HG03442 (cell line): Measurements from ENCODE around the gene USP37.
"Not testable (repeated sequence)": the region's sequence is repeated elsewhere in the genome, so short reads cannot be mapped to it uniquely, and the experiment has no call there.

Experiments used
- ATAC-seq: cut with Tn5 transposase; IDR thresholded peaks from one replicate; pipeline ENCODE4 v1.9.1; 2021; ENCODE audit warnings: mild to moderate bottlenecking, moderate library complexity; ENCODE audit not compliant: unreplicated experiment

USP37 gene

DNA sequence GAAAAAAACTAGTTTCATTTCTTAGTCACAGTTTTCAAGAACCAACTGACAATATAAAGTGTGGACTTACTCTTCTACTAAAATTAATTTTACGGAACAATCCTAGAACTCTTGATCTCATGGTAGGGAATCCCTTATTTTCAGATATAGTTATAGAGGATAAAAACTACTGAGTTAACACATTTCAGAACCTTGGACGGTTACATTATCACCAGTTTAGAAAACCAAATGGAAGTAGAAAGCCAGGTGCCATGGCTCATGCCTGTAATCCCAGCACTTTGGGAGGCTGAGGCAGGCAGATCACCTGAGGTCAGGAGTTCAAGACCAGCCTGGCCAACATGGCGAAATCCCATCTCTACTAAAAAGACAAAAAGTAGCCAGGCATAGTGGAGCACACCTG lies 13.9 kb downstream of the USP37 start:
- ATAC-seq: not testable (repeated sequence)

DNA sequence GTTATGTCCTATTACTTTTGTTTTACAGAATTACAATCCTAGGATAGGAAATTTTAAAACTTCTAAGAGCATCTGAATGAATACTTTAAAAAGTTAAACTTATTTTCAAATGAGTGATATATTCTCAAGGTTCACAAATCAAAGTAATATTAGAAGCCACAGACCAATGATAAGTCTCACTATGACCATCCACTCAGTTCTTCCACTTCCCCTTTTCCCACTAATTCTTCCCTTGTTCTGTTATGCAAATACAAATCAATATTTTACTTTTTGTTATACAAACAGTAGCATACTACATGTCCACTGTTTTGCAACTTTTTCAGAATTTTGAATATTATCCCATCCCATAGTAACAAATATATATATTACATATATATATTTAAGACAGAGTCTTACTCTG lies 20.2 kb downstream of the USP37 start:
- no peak for ATAC-seq

DNA sequence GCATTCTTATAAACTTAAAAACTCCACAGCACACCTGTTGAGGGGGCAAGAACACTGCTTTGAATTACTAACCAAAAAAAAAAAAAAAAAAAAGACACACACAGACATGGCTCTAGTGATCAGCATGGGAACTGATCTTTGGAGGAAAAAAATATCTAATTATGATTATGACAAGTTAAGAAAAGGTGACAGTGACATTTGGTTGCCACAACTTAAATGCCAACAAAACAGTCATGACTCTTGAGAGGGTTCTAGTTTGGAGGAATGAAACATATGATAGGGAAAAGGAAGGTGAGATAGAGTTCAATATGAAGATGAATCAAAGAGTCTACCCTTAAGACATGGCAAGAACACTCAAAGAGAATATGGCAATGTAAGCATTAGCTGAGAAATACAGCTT lies 20.6 kb downstream of the USP37 start:
- ATAC-seq: no peak

DNA sequence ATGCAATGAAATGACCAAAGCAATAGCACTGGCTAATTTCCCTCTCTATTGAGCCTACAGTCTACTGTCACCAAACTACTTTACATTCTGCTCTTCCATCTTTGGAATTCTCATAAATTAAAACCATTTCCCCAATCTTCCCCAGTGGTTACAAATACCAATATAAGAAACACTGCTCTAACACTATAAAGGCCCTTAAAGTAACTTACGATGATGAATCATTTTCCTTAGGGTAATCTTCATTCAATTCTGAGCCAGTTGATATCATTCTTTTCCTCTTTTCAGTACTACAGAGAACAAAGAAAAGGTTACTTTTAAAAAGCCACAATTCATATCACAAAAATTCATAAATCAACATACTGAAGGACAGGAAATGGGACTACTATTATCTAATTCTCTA lies 22.1 kb downstream of the USP37 start:
- ATAC-seq: no peak

DNA sequence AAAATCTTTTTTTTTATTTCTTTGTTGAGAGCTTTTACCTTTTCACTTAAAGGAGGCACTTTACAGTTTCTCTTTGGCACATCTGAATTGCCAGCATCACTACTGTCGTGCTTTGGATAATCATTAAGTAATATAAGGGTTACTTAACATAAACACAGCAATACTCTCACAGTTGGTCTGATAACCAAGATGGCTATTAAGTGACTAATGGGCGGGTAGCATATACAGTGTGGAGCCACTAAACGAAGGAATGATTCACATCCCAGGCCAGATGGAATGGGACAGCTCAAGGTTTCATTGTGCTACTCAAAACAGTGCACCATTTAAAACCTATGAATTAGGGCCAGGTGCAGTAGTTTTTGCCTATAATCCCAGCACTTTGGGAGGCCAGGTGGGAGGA lies 28.1 kb downstream of the USP37 start:
- no peak for ATAC-seq

DNA sequence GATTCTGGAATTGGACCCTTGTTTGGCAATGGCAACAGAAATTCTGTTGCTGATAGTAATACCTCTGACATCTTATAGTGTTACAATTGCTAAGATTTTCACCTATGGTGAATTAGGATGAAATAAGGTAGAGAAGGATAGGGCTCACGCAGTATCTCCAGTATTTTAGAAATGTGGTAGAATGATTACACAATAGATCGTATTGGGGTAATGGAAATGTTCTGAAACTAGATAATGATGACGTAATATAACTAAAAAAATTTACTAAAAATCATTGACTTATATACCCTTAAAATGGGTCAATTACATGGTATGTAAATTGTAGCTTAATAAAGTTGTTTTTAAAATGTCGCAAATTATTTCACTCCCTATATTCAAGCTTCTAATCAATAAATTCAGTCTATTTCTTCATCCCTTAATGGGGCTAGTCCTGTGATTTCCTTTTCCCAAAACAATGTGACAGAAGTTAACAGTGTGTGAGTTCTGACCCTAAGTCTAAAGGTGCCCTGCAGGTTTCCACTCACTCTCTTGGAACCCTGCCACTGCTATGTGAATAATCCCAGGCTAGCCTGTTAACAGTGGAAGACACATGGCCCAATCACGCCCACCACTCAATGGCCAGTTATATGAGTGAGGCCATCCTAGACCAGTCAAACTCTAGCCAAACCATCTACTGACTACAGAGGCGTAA lies 31.2 kb downstream of the USP37 start:
- no peak for ATAC-seq

DNA sequence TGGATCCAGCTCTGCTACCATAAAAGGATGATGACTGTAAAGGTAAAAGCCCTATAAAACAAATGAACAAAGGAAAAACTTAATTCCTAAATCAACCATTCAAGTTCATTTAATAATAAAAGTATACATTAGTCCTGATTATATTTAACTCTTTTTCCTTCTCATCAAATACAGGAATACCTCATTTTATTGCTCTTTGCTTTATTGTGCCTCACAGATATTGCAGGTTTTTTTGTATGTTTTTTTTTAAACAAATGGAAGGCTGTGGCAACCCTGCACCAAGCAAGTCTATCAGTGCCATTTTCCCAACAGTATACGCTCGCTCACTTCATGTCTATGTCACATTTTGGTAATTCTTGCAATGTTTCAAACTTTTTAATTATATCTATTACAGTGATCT lies 38.2 kb downstream of the USP37 start:
- ATAC-seq: no peak

DNA sequence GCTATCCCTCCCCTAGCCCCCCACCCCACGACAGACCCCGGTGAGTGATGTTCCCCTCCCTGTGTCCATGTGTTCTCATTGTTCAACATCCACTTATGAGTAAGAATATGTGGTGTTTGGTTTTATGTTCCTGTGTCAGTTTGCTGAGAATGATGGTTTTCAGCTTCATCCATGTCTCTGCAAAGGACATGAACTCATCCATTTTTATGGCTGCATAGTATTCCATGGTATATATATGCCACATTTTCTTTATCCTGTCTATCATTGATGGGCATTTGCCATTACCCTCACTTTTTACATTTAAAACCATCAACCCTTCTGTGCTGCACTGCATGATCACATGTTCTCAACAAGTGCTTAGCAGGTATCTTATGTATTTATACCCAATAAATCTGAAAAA lies 39.7 kb downstream of the USP37 start:
- not testable (repeated sequence) for ATAC-seq

DNA sequence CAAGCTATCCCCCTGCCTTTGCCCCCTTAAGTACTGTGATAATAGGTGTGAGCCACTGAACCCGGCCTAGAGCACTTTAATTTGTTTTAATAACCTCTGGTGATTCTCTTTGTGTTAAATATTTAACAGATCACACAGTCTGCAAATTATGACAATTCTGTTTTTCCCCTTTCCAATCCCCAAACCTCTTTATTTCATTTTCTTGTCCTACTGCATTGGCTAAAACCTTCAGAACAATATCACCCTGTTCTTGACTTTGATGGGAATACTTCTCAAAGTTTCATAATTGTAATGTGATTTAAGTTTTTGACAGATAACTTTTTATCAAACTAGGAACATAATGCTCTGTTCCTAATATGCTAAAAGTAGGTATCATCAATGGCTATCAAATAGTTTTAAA lies 44.5 kb downstream of the USP37 start:
- ATAC-seq: no peak

DNA sequence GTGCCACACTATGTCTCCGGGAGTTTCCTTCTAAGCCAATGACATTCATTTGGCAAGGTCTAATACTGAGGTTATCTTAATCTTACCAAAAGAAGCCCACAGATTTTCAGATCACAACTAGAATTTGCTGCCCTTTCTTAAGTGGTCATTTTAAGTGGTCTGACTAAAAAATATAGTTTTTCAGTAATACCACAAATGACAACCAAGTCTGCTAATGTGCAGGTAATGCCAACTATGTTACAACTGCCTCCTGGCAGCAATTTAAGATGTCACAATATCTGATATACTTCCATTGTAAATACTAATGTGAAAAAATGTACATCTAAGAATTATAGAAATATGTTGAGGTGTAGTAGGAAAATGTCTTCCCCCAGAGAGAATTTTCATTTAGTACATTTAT lies 49.3 kb downstream of the USP37 start:
- no peak for ATAC-seq

DNA sequence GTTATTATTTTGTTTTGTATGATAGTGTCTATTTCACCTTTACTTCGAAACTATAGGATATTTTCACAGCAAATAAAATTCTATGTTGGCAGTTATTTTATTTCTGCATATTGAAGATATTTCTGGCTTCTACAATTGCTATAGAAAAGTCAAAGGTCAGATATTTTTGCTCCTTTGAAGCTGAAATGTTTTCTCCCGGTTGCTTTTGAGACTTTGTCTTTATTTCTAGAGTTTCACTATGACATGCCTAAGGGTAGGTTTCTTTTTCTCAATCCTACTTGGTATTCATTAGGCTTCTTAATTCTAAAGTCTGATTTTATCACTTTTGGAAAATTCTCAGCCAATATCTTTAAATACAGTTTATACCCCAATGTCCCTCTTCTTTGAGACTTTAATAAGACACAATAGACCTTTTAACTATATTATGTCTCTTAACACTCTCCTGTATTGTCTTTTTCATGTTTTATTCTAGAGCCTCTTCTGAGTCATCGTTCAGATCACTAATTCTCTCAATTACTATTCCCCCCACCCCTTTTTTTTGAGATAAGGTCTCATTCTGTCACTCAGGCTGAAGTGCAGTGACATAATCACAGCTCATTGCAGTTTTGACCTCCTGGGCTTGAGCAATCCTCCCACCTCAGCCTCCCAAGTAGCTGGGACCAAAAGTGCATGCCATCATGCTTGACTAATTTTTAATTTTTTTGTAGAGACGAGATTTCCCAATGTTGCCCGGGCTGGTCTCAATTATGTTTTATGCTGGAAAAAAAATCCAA lies 50.5 kb downstream of the USP37 start:
- ATAC-seq: peak; percentile 55

DNA sequence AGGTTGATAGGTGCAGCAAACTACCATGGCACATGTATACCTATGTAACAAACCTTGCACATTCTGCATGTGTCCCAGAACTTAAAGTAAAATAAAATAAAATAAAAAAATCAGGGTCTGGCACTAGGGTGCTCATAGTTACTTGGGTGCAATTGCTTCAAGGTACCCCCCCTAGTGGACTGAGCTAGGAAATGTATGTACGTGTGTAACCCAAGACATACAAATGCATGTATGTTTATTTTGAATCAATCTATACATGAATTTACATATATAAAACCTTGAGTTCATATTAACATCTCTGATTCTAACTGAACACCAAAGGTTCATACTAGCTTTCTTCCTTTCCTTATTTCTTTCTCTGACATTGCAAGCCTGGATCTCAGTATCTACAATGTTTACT lies 51.5 kb downstream of the USP37 start:
- ATAC-seq: no peak

DNA sequence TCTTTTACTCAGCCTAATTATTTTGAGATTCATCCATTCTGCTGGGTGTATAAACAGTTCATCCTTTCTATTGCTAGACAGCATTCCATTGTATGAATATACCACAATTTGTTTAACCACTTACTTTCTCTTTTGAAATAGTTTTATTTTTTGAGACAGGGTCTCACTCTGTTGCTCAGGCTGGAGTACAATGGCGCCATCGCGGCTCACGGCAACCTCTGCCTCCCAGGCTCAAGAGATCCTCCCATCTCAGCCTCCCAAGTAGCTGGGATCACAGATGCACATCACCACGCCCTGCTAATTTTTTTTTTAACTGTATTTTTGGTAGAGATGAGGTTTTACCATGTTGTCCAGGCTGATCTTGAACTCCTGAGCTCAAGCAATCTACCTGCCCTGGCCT lies 54.5 kb downstream of the USP37 start:
- ATAC-seq: no peak

DNA sequence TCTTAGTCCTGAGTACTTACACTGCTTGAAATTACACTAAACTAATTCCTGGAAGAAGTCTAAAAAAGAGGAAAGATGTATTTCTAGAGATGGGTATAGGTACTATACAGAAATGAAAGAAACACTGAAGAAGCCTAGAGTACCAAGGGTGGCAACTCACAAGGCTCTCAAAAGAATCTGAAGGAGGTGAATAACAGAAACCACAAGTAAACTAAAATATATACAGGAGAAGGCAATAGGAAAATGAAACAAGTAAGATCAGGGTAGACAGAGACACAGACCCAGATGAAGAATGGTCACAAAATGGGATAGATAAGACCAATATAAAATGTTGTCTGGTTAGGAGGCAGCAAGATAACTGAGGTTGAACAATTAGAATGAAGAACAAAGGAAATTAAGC lies 59.9 kb downstream of the USP37 start:
- ATAC-seq: no peak

DNA sequence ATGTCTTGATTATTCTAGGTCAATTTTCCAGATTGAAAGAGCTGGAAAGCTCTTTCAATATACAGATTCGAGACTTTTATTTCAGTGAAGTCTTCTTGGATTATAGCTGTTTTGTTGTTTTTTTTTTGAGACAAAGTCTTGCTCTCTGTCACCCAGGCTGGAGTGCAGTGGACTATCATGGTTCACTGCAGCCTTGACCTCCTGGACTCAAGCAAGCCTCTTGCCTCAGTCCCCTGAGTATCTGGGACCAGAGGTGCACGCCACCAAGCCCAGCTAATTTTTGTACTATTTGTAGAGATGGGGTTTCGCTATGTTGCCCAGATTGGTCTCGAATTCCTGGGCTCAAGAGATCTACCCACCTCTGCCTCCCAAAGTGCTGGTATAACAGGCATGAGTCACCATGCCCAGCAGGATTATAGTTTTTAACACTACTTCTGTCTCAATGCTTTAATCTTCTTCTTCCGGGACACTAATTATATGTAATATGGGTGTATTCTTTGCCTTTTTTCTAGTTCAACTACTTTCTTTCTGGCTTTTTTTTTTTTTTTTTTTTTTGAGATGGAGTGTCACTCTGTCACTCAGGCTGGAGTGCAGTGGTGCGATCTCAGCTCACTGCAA lies 62.3 kb downstream of the USP37 start:
- no peak for ATAC-seq

DNA sequence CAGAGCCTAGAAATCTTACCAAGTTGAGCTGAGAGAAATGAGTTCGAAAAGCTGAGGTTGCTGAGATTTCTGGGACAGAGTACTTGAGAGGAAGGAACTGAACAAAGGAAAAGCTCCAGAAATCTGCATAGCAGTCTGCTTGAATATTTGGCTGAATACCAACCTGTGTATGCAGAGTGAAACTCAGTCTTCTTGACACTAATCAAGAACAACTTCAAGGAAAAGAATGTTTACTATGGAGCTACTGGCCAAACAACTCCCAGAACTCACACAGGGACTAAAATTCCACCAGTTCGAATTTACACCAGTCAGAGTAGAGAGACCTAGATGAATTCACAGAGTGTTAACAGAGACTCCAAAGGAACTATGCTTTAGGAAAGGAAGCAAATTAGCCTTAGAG lies 66.5 kb downstream of the USP37 start:
- no peak for ATAC-seq

DNA sequence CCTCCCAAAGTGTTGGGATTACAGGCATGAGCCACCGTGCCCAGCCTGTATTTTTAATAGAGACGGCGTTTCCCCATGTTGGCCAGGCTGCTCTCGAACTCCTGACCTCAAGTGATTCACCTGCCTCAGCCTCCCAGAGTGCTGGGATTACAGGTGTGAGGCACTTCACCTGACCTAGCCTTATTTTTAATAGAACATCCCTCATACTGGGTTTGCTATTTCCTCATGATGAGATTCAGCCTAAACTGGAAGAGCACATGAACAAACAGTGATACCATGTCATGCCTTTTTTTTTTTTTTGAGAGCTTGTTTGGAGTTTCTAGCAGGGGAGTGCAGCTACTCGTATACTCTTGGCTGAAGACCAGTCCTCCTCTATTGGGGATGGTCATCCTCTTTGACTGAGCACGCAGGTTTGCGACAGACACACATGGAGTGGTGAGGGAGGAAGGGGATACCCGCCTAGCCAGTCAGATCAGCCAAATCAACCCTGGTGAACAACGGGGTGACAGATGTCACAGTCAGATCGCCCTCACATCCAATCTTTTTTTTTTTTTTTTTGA lies 67.6 kb downstream of the USP37 start:
- ATAC-seq: no peak

DNA sequence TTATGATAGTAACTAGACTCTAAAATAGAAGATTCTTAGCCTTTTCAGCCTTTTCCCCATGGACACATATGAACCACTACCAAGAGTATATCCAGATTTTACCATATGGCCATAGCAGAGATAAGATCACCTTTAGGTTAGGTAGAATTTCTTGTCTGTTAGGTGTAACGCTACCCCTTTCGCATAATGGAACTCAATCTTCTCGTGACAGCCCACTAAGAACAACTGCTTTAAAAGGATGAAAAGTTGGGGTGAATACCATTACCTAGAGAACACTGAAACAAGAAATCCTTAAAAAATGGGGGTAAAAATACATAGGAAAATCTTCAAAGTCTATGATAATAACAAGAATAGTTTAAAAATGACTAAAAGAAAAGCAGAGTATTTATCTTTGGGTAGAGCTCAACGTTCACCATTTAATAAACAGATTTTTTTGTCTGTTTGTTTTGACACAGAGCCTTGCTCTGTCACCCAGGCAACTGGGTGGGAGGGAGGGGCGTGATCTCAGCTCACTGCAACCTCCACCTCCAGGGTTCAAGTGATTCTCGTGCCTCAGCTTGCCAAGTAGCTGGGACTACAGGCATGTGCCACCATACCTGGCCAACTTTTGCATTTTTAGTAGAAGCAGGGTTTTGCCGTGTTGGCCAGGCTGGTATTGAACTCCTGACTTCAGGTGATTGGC lies 82.0 kb downstream of the USP37 start:
- no peak for ATAC-seq

DNA sequence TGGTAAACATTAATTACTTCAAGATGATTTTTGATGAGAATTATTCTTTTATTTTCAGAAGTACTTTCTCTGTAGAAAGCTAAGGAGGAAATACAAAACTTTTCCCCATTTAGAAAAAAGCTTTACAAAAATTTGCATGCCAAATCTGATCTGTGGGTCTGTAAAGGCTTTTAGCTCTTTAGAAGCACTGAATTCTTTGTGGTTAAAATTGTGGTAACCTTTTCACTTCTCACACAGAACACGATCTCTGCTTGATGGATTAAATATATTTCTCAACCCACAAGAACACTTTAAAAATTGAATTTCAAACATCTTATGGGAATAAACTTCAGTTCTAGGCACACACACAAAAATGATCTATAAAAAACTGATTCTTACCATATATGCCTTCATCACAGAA lies 85.5 kb downstream of the USP37 start:
- no peak for ATAC-seq

DNA sequence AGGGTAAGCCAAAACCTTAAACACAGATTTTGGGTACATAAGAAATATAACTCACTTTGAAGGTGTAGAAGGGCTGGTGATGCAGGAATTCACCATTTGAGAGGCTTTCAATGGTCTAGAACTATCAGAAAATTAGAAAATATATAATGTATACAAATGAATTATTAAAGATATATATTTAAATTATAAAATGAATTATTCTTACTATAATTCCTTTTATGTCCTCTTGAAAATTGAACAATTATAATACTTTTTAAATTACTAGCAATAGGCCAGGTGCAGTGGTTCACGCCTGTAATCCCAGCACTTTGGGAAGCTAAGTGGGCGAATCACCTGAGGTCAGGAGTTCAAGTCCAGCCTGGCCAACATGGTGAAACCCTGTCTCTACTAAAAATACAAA lies 88.6 kb downstream of the USP37 start:
- ATAC-seq: no peak

DNA sequence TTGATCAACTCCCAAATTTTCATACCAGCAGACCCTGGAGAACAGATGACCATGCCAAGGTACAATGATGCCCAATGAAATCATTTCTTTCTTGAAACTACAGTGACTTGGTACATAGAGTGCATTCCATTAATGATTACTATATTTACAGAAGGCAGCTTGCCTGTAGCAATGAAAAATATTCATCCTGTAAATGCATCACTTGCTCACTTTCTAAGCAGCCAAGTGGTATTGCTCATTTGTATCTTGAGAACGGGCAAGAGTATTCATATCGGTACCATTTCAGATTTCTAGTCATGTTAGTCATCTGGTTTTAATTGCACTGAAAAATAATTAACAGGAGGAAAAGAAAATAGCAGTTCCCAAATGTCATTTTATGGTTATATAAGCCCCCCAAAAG lies 89.6 kb downstream of the USP37 start:
- ATAC-seq: no peak
